HG03159 (cell line): ENCODE results near the gene PEG3.

ENCODE experiments used
- ATAC-seq: cut with Tn5 transposase; IDR thresholded peaks from one replicate; pipeline ENCODE4 v1.9.1; 2021; ENCODE audit warnings: mild to moderate bottlenecking, moderate library complexity; ENCODE audit not compliant: unreplicated experiment

Gene PEG3

GRCh38 chr19:56811480-56811879 is 29.0 kb downstream of the PEG3 start:
- ATAC-seq = no peak

- ATAC-seq = no peak
Observed at GRCh38 chr19:56810260-56810659, 30.3 kb downstream of the PEG3 start.

GRCh38 chr19:56808717-56809392 is 31.7 kb downstream of the PEG3 start:
- ATAC-seq = no peak

- no peak for ATAC-seq
Observed at GRCh38 chr19:56806639-56807038, 33.9 kb downstream of the PEG3 start.
